ENCODE results near the gene CHRFAM7A. TPM values are rescaled to one million over a fixed set of nuclear protein-coding genes. Genes with fewer than 3 reads are reported as not detected.

Gene CHRFAM7A

Small RNAs within 50 kb of the gene (small RNA-seq; reads per million reads assigned to genes)
- not detected for gene AC019322.2
- not detected for gene RF00019
- gene RF00096: not detected
- not detected for gene RN7SL196P

All from skeletal muscle satellite cell (primary cell).